ENCODE measurements around the gene SNX25. TPM values are rescaled to one million over a fixed set of nuclear protein-coding genes. Genes with fewer than 3 reads are reported as not detected.
"Not testable (repeated sequence)": the region's sequence is repeated elsewhere in the genome, so short reads cannot be mapped to it uniquely, and the experiment has no call there.

The SNX25 gene
- total and polyA plus RNA-seq, 3 donors from 2014 or later = 20.2 to 50.5 (median 45.0) TPM

- no peak for DNase-seq
- H3K4me1 ChIP-seq = peaks cover 9% of the 10 kb centered on the region
- H3K27me3 ChIP-seq = no peaks in the 10 kb centered on the region
- no peak for TF ChIP-seq CTCF (IDR thresholded peaks at IDR 0.05)
- no peak for TF ChIP-seq POLR2A (IDR thresholded peaks at IDR 0.05)
- H3K36me3 ChIP-seq (ENCODE audit: low read depth, missing control alignments) = no peaks in the 10 kb centered on the region
- peak overlapping the region; percentile 83 to 92 for H3K4me3 ChIP-seq
- 2 to 3% methylated on average over 12 to 14 of the region's 14 CpGs for WGBS, 2 donors
- intact Hi-C loops (cut with DNase I; ENCODE audit: low total_unique reads) = no loop called here
- peak overlapping the region; percentile 20 to 98 for H3K27ac ChIP-seq
- no peaks in the 10 kb centered on the region for H3K9me3 ChIP-seq
These were observed 5.0 kb upstream of the SNX25 start for GRCh38 chr4:185204238-185204910.

GRCh38 chr4:185205073-185205472 is 4.3 kb upstream of the SNX25 start:
- 64 to 79% methylated on average over 13 of the region's 13 CpGs for WGBS, 2 donors
- intact Hi-C loops (cut with DNase I; ENCODE audit: low total_unique reads) = loop anchor here (5.0 kb wide), 1 partner anchor 192 kb away; the partner anchor contains the start of genes ANKRD37 and LRP2BP

GRCh38 chr4:185205697-185206342 is 3.6 kb upstream of the SNX25 start:
- H3K4me3 ChIP-seq = no peak overlapping the region

More at GRCh38 chr4:185205073-185205472, 4.3 kb upstream of the SNX25 start:
- H3K36me3 ChIP-seq (ENCODE audit: low read depth, missing control alignments); H3K4me3 ChIP-seq; H3K27ac ChIP-seq; H3K27me3 ChIP-seq; DNase-seq; H3K4me1 ChIP-seq; H3K9me3 ChIP-seq: not testable (repeated sequence)

GRCh38 chr4:185207466-185207865 is 1.9 kb upstream of the SNX25 start:
- no peak overlapping the region for H3K27ac ChIP-seq
- intact Hi-C loops (cut with DNase I; ENCODE audit: low total_unique reads) = loop anchor here (5.0 kb wide), 1 partner anchor 190 kb away; the partner anchor contains the start of genes ANKRD37 and LRP2BP
- H3K27me3 ChIP-seq = no peaks in the 10 kb centered on the region
- H3K9me3 ChIP-seq = no peaks in the 10 kb centered on the region
- no peaks in the 10 kb centered on the region for H3K36me3 ChIP-seq (ENCODE audit: low read depth, missing control alignments)
- WGBS, 2 donors = 93 to 95% methylated on average over 5 of the region's 5 CpGs
- TF ChIP-seq POLR2A (IDR thresholded peaks at IDR 0.05) = no peak
- TF ChIP-seq CTCF (IDR thresholded peaks at IDR 0.05) = no peak
- no peak for DNase-seq
- no peak overlapping the region for H3K4me3 ChIP-seq
- peaks cover 19% of the 10 kb centered on the region for H3K4me1 ChIP-seq

More at GRCh38 chr4:185205697-185206342, 3.6 kb upstream of the SNX25 start:
- 87 to 90% methylated on average over 8 of the region's 8 CpGs for WGBS, 2 donors
- Histone ChIP-seq H3K36me3 (ENCODE audit: low read depth, missing control alignments) (no peaks in the 10 kb centered on the region), H3K4me1 (peaks cover 9% of the 10 kb centered on the region), H3K27me3 (no peaks in the 10 kb centered on the region), H3K9me3 (no peaks in the 10 kb centered on the region), H3K27ac (no peak overlapping the region)
- no peak for DNase-seq
- TF ChIP-seq POLR2A (IDR thresholded peaks at IDR 0.05) (no peak), CTCF (IDR thresholded peaks at IDR 0.05) (no peak)
- intact Hi-C loops (cut with DNase I; ENCODE audit: low total_unique reads) = loop anchor here (5.0 kb wide), 1 partner anchor 191 kb away; the partner anchor contains the start of genes ANKRD37 and LRP2BP

- H3K36me3 ChIP-seq (ENCODE audit: low read depth, missing control alignments); H3K27me3 ChIP-seq; H3K9me3 ChIP-seq; DNase-seq: not testable (repeated sequence)
- 2% methylated on average over 28 of the region's 39 CpGs; no CpG with 5 or more reads in 1 of the 2 donors for WGBS, 2 donors
- intact Hi-C loops (cut with DNase I; ENCODE audit: low total_unique reads) = loop anchor here (5.0 kb wide), 1 partner anchor 188 kb away; the partner anchor contains the start of genes ANKRD37 and LRP2BP
- Histone ChIP-seq H3K4me3 (peak overlapping the region; percentile 82 to 84), H3K4me1 (peaks cover 24% of the 10 kb centered on the region), H3K27ac (peak overlapping the region; percentile 87 to 95)
These were observed 379 bp downstream of the SNX25 start for GRCh38 chr4:185209852-185210101.
